Progenitor cell of endocrine pancreas (in vitro differentiated cells): ENCODE measurements around the gene TMEM208. TPM values are rescaled to one million over a fixed set of nuclear protein-coding genes. Genes with fewer than 3 reads are reported as not detected.

Experiments used
- DNase-seq: peaks from one replicate; pipeline ENCODE4 v3.0.0; 2021; ENCODE audit warnings: low spot score; ENCODE audit not compliant: unreplicated experiment
- H3K27ac Mint-ChIP-seq: 2 replicates; pipeline ENCODE4 v1.8.0; 2021; ENCODE audit warnings: mild to moderate bottlenecking, moderate library complexity, mixed read lengths
- H3K27me3 Mint-ChIP-seq: 2 replicates; pipeline ENCODE4 v1.8.0; 2021; ENCODE audit warnings: mixed read lengths
- H3K36me3 Mint-ChIP-seq: 2 replicates; pipeline ENCODE4 v1.8.0; 2022; ENCODE audit warnings: mixed read lengths; ENCODE audit not compliant: insufficient read depth
- H3K4me1 Mint-ChIP-seq: 2 replicates; pipeline ENCODE4 v1.8.0; 2021; ENCODE audit warnings: low read depth, mixed read lengths
- H3K4me3 Mint-ChIP-seq: 2 replicates; pipeline ENCODE4 v1.8.0; 2021; ENCODE audit warnings: low read depth, mild to moderate bottlenecking, moderate library complexity, mixed read lengths
- H3K9me3 Mint-ChIP-seq: 2 replicates; pipeline ENCODE4 v1.8.0; 2021; ENCODE audit warnings: low read depth, mixed read lengths
- total RNA-seq: library from RNA; stranded (reverse); gene quantifications from 2 replicates; pipeline ENCODE4 v1.2.1, GENCODE V29; 2021
- TF ChIP-seq, protein P1 (sequence below): fragments of 200-600 bp; sonication (generic); IDR thresholded peaks from one replicate; pipeline ENCODE4 v1.5.0; 2021; ENCODE audit warnings: antibody characterized with exemption, mild to moderate bottlenecking; ENCODE audit not compliant: unreplicated experiment

The TMEM208 gene
- total RNA-seq, 1 donor from 2014 or later: 36.3 TPM

DNA sequence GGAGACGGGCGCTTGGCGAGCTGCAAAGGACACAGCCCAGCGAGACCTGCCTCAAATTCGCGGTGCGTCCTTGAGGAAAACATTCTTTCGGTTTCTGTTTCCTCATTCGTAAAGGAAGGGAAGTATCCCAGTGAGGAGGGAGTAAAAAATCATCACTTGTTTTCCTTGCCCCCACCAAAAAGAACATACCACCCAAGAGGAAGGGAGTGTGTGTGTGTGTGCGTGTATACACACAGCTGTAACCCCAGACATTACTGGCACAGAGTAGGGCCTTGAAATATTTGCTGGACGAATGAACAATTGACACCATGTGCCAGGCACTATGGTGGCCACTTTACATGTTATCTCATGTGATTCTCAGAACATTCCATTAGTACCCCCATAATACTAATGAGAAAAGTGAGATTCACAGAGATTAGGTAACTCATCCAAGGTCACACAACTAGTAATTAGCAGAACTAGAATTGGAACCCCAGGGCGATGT, 41.2 kb upstream of the TMEM208 start:
- no peaks in the 10 kb centered on the region for H3K36me3 Mint-ChIP-seq
- no peaks in the 10 kb centered on the region for H3K9me3 Mint-ChIP-seq
- peaks cover 7% of the 10 kb centered on the region for H3K27me3 Mint-ChIP-seq
- TF ChIP-seq, protein P1, sequence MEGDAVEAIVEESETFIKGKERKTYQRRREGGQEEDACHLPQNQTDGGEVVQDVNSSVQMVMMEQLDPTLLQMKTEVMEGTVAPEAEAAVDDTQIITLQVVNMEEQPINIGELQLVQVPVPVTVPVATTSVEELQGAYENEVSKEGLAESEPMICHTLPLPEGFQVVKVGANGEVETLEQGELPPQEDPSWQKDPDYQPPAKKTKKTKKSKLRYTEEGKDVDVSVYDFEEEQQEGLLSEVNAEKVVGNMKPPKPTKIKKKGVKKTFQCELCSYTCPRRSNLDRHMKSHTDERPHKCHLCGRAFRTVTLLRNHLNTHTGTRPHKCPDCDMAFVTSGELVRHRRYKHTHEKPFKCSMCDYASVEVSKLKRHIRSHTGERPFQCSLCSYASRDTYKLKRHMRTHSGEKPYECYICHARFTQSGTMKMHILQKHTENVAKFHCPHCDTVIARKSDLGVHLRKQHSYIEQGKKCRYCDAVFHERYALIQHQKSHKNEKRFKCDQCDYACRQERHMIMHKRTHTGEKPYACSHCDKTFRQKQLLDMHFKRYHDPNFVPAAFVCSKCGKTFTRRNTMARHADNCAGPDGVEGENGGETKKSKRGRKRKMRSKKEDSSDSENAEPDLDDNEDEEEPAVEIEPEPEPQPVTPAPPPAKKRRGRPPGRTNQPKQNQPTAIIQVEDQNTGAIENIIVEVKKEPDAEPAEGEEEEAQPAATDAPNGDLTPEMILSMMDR: no peak
- H3K27ac Mint-ChIP-seq: no peak overlapping the region
- H3K4me1 Mint-ChIP-seq: peaks cover 3% of the 10 kb centered on the region
- DNase-seq: no peak
- no peak overlapping the region for H3K4me3 Mint-ChIP-seq

DNA sequence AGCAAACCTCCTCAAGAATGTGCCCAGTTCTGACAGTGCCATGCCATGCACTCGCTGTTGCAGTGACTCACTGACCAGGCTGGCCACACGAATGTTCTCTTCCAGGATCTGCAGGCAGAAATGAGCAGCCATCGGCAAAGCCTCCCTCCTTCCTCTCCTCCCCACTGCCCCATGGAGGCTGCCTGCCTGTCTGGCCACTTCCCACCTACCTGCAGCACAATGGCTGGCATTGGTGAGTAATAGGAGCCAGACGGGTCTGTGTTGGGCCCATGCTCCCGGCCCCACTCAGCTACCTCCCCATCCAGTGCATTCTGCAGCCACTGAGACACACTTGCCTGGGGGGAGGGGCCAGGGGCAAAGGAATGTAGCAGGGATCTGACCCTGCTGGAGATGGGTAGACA, 40.4 kb upstream of the TMEM208 start:
- H3K27me3 Mint-ChIP-seq: peaks cover 7% of the 10 kb centered on the region
- DNase-seq: no peak
- TF ChIP-seq, protein P1: no peak
- H3K4me3 Mint-ChIP-seq: no peak overlapping the region
- no peak overlapping the region for H3K27ac Mint-ChIP-seq
- no peaks in the 10 kb centered on the region for H3K36me3 Mint-ChIP-seq
- no peaks in the 10 kb centered on the region for H3K9me3 Mint-ChIP-seq
- H3K4me1 Mint-ChIP-seq: peaks cover 6% of the 10 kb centered on the region

DNA sequence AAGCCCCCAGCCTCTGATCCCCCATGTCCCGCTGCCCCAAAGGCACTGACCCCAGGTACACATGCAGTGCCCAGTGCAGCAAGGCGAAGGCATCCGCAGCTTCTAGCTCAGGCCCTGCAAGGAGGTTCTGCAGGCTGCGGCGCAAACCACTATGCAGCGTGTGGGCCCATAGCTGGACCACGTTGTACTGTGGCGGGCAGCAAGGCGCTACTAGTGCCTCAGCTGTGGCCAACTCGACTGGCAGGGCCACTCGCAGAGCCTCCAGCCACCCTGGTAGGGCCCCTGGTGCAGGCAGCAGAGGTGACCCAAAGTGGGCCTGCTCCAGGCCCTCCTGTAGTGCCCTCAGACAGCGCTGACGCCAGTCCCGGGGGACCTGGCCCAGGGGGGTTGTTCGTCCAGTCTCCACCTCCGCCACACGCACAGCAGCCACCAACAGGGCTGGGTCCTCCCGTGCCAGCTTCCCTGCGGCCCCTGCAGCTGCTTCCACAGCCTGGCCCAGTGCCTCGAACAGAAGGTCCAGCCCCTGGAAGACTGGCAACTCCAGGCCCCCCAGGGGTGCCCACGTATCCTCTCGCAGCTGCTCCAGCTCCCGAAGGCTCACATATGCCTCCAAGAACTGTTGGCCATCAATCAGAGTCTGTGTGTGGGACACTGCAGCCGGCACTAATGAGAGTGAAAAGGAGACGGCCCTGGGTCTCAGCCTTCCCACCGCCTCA, 39.6 kb upstream of the TMEM208 start:
- H3K27me3 Mint-ChIP-seq: peaks cover 7% of the 10 kb centered on the region
- peaks cover 8% of the 10 kb centered on the region for H3K4me1 Mint-ChIP-seq
- H3K9me3 Mint-ChIP-seq: no peaks in the 10 kb centered on the region
- DNase-seq: no peak
- TF ChIP-seq, protein P1: no peak
- H3K36me3 Mint-ChIP-seq: no peaks in the 10 kb centered on the region
- no peak overlapping the region for H3K4me3 Mint-ChIP-seq
- H3K27ac Mint-ChIP-seq: no peak overlapping the region

DNA sequence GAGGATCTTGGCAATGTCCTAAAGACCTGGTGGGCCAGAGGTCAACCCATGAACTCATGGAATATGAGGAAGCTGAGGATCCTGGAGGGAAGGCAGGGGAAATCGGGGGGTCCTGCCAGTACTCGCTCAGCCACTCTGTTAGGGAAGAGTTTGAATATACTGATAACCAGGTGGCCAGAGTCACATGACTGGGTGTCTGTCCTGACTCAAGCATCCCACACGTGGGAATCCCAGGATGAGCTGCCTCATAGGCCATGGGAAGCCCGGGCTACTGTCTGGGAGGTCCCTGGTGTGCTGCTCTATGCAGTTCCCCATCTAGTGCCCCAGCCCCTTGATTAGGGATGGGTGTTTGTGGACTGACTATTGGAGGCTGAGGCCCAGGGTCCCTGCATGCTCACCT, 38.6 kb upstream of the TMEM208 start:
- H3K27me3 Mint-ChIP-seq: peaks cover 7% of the 10 kb centered on the region
- no peak overlapping the region for H3K4me3 Mint-ChIP-seq
- no peak overlapping the region for H3K27ac Mint-ChIP-seq
- H3K36me3 Mint-ChIP-seq: no peaks in the 10 kb centered on the region
- no peaks in the 10 kb centered on the region for H3K9me3 Mint-ChIP-seq
- TF ChIP-seq, protein P1: no peak
- no peak for DNase-seq
- H3K4me1 Mint-ChIP-seq: peaks cover 15% of the 10 kb centered on the region

DNA sequence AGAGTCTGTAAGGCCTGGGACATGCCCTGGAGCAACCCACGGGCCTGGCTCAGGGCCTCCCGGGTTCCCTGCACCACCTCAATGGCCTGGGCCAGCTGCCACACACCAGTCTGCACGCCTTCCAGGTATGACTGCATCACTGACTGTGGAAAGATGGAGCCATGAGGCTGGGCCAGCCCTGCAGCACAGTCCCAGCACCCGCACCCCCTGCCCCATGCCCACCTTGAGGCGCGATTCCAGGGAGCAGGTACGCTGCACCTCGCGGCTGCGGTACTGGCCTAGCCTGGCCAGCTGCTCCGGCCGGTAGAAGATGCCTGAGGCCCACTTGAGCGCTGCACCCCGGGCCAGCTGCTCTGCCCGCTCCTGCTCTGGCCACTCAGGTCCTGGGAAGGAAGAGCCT, 38.1 kb upstream of the TMEM208 start:
- Mint-ChIP-seq H3K27me3 (peaks cover 7% of the 10 kb centered on the region), H3K4me3 (no peak overlapping the region), H3K36me3 (no peaks in the 10 kb centered on the region), H3K4me1 (peaks cover 18% of the 10 kb centered on the region), H3K27ac (no peak overlapping the region), H3K9me3 (no peaks in the 10 kb centered on the region)
- DNase-seq: no peak
- TF ChIP-seq, protein P1: no peak
